ENCODE data around the gene STOML3.
"Not testable (repeated sequence)": the region's sequence is repeated elsewhere in the genome, so short reads cannot be mapped to it uniquely, and the experiment has no call there.

STOML3 gene

GRCh38 chr13:38990693-38991092, at the start of gene STOML3:
STOML3 (minus strand) TSS chr13:38990831; CDS start chr13:38990721, 110 bp downstream.
- no peak for DNase-seq

- DNase-seq = no peak
These were observed 49.6 kb upstream of the STOML3 start for GRCh38 chr13:39040206-39040605.

- DNase-seq = no peak
These were observed 48.4 kb upstream of the STOML3 start for GRCh38 chr13:39039041-39039440.

- DNase-seq = peak; percentile 43
These were observed 48.0 kb upstream of the STOML3 start for GRCh38 chr13:39038569-39039030.

- DNase-seq = peak; percentile 76
These were observed 47.4 kb upstream of the STOML3 start, which contains the start of the genes NHLRC3 and PROSER1 for GRCh38 chr13:39037880-39038568. NHLRC3 (plus strand) TSS chr13:39038456; CDS start chr13:39038640, 184 bp downstream. PROSER1 (minus strand) TSS chr13:39038089; CDS start chr13:39037242, 847 bp downstream.

- no peak for DNase-seq
These were observed 46.8 kb upstream of the STOML3 start for GRCh38 chr13:39037410-39037879.

GRCh38 chr13:39036212-39036611, 45.6 kb upstream of the STOML3 start:
- DNase-seq = no peak

- DNase-seq = no peak
These were observed 45.2 kb upstream of the STOML3 start for GRCh38 chr13:39035799-39036198.

GRCh38 chr13:39035204-39035603, 44.6 kb upstream of the STOML3 start:
- DNase-seq = no peak

- DNase-seq = no peak
These were observed 43.5 kb upstream of the STOML3 start for GRCh38 chr13:39034085-39034484.

GRCh38 chr13:39032150-39032549, 41.5 kb upstream of the STOML3 start:
- no peak for DNase-seq

GRCh38 chr13:39025433-39025839, 34.8 kb upstream of the STOML3 start:
- DNase-seq = no peak

GRCh38 chr13:39023761-39024160, 33.1 kb upstream of the STOML3 start:
- DNase-seq = no peak

GRCh38 chr13:39023316-39023715, 32.7 kb upstream of the STOML3 start:
- no peak for DNase-seq

GRCh38 chr13:39020853-39021462, 30.3 kb upstream of the STOML3 start:
- DNase-seq = no peak

GRCh38 chr13:39016787-39017186, 26.2 kb upstream of the STOML3 start:
- no peak for DNase-seq

GRCh38 chr13:39016087-39016486, 25.5 kb upstream of the STOML3 start:
- no peak for DNase-seq

- no peak for DNase-seq
These were observed 22.8 kb upstream of the STOML3 start for GRCh38 chr13:39013462-39013861.

- DNase-seq = no peak
These were observed 22.0 kb upstream of the STOML3 start for GRCh38 chr13:39012608-39013007.

- DNase-seq = not testable (repeated sequence)
These were observed 15.9 kb upstream of the STOML3 start for GRCh38 chr13:39006371-39007111.

- DNase-seq = no peak
These were observed 8.1 kb upstream of the STOML3 start for GRCh38 chr13:38998739-38999138.

GRCh38 chr13:38993381-38993780, 2.8 kb upstream of the STOML3 start:
- DNase-seq = no peak

- no peak for DNase-seq
These were observed 9.5 kb downstream of the STOML3 start for GRCh38 chr13:38981096-38981495.

- no peak for DNase-seq
These were observed 9.9 kb downstream of the STOML3 start for GRCh38 chr13:38980750-38981078.
